Measurements from ENCODE around the gene ARHGAP42.

Gene ARHGAP42

GRCh38 chr11:101022256-101022655 lies 335.2 kb downstream of the ARHGAP42 start:
- H3K36me3 ChIP-seq (ENCODE audit: insufficient read depth, low read length) = no peaks in the 10 kb centered on the region

GRCh38 chr11:101028644-101029043 lies 341.6 kb downstream of the ARHGAP42 start:
- H3K4me1 ChIP-seq (ENCODE audit: insufficient read depth, low read length) = no peaks in the 10 kb centered on the region
- no peak overlapping the region for H3K27ac ChIP-seq (ENCODE audit: low read depth, low read length)
- H3K36me3 ChIP-seq (ENCODE audit: insufficient read depth, low read length) = peaks cover 4% of the 10 kb centered on the region
- H3K9me3 ChIP-seq (ENCODE audit: low read length) = no peaks in the 10 kb centered on the region
- no peaks in the 10 kb centered on the region for H3K27me3 ChIP-seq (ENCODE audit: control insufficient read depth in 1 of 2, insufficient read depth in 2 of 2, low read length in 2 of 2)
- no peak overlapping the region for H3K4me3 ChIP-seq (ENCODE audit: low read depth in 1 of 2, low read length in 2 of 2)
- H3K9ac ChIP-seq (ENCODE audit: low read length) = no peak overlapping the region

More at GRCh38 chr11:101022256-101022655, 335.2 kb downstream of the ARHGAP42 start:
- Histone ChIP-seq H3K4me3 (ENCODE audit: low read depth in 1 of 2, low read length in 2 of 2) (no peak overlapping the region), H3K27ac (ENCODE audit: low read depth, low read length) (no peak overlapping the region), H3K27me3 (ENCODE audit: control insufficient read depth in 1 of 2, insufficient read depth in 2 of 2, low read length in 2 of 2) (no peaks in the 10 kb centered on the region), H3K9me3 (ENCODE audit: low read length) (no peaks in the 10 kb centered on the region), H3K9ac (ENCODE audit: low read length) (no peak overlapping the region), H3K4me1 (ENCODE audit: insufficient read depth, low read length) (no peaks in the 10 kb centered on the region)

DNA sequence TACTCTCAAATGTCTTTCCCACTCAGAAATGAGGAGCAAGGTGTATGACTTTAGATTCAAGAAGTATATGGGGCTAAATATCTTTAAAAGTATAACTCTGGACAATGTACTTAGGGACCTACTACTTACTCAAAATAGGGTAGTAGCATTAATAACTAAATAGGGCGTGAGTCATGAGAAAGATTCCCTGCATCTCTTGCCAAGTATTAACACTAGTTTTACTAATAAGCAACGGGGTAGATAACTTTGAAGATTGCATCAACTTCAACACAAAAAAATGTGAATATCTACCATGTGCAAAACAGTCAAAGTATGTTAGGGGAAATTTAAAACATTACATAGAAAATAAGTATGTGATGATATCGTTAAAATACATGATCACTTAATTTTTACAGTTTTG lies 342.9 kb downstream of the ARHGAP42 start:
- Histone ChIP-seq H3K4me3 (ENCODE audit: low read depth in 1 of 2, low read length in 2 of 2) (no peak overlapping the region), H3K36me3 (ENCODE audit: insufficient read depth, low read length) (peaks cover 4% of the 10 kb centered on the region), H3K4me1 (ENCODE audit: insufficient read depth, low read length) (peaks cover 6% of the 10 kb centered on the region), H3K27ac (ENCODE audit: low read depth, low read length) (no peak overlapping the region), H3K9ac (ENCODE audit: low read length) (no peak overlapping the region), H3K9me3 (ENCODE audit: low read length) (no peaks in the 10 kb centered on the region), H3K27me3 (ENCODE audit: control insufficient read depth in 1 of 2, insufficient read depth in 2 of 2, low read length in 2 of 2) (no peaks in the 10 kb centered on the region)

- Histone ChIP-seq H3K27me3 (ENCODE audit: control insufficient read depth in 1 of 2, insufficient read depth in 2 of 2, low read length in 2 of 2) (no peaks in the 10 kb centered on the region), H3K4me3 (ENCODE audit: low read depth in 1 of 2, low read length in 2 of 2) (no peak overlapping the region), H3K9ac (ENCODE audit: low read length) (no peak overlapping the region), H3K36me3 (ENCODE audit: insufficient read depth, low read length) (peaks cover 4% of the 10 kb centered on the region), H3K4me1 (ENCODE audit: insufficient read depth, low read length) (peaks cover 6% of the 10 kb centered on the region), H3K27ac (ENCODE audit: low read depth, low read length) (no peak overlapping the region), H3K9me3 (ENCODE audit: low read length) (no peaks in the 10 kb centered on the region)
Measured at GRCh38 chr11:101030692-101031091, 343.6 kb downstream of the ARHGAP42 start.

DNA sequence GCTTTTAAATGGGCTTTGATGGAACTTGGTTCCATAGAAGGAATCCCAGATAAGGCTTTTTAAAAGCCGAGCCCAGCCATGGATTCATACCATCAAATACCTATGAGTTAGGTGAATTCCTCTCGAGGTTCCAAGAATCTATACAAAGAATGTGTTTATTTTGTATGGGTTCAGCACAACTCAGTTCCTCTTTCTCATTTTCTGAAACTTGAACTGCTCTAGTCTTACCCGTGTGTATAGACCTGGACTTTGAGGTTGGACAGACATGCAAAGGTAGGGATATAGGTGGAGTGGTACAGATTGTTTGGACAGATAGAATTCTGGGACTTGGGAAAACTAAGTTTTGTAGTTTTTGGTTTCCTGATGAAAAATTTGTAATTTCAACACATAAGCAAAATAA lies 344.6 kb downstream of the ARHGAP42 start:
- no peaks in the 10 kb centered on the region for H3K27me3 ChIP-seq (ENCODE audit: control insufficient read depth in 1 of 2, insufficient read depth in 2 of 2, low read length in 2 of 2)
- no peak overlapping the region for H3K4me3 ChIP-seq (ENCODE audit: low read depth in 1 of 2, low read length in 2 of 2)
- H3K9ac ChIP-seq (ENCODE audit: low read length) = no peak overlapping the region
- H3K4me1 ChIP-seq (ENCODE audit: insufficient read depth, low read length) = peaks cover 6% of the 10 kb centered on the region
- H3K9me3 ChIP-seq (ENCODE audit: low read length) = no peaks in the 10 kb centered on the region
- no peak overlapping the region for H3K27ac ChIP-seq (ENCODE audit: low read depth, low read length)
- peaks cover 4% of the 10 kb centered on the region for H3K36me3 ChIP-seq (ENCODE audit: insufficient read depth, low read length)

DNA sequence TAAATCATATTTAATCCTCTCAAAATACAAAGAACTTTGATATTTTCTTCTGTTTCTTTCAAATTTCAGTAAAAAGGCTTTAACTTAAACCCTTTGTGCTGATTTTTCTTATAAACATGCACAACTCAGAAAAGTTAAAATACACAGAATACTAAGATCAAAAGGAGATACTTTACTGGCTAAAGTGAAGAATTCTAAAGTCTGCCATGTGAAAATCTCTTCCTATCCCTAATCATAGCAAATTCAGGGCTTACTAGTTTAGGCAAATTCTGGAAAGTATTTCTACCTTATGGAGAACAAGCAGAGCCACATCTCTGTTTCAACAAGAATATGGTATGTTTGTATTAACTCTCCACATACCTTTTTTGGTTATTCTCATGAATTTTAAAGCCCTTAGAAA lies 345.9 kb downstream of the ARHGAP42 start:
- no peaks in the 10 kb centered on the region for H3K27me3 ChIP-seq (ENCODE audit: control insufficient read depth in 1 of 2, insufficient read depth in 2 of 2, low read length in 2 of 2)
- no peak overlapping the region for H3K27ac ChIP-seq (ENCODE audit: low read depth, low read length)
- H3K9ac ChIP-seq (ENCODE audit: low read length) = no peak overlapping the region
- H3K36me3 ChIP-seq (ENCODE audit: insufficient read depth, low read length) = peaks cover 4% of the 10 kb centered on the region
- no peaks in the 10 kb centered on the region for H3K9me3 ChIP-seq (ENCODE audit: low read length)
- H3K4me3 ChIP-seq (ENCODE audit: low read depth in 1 of 2, low read length in 2 of 2) = no peak overlapping the region
- peaks cover 6% of the 10 kb centered on the region for H3K4me1 ChIP-seq (ENCODE audit: insufficient read depth, low read length)

DNA sequence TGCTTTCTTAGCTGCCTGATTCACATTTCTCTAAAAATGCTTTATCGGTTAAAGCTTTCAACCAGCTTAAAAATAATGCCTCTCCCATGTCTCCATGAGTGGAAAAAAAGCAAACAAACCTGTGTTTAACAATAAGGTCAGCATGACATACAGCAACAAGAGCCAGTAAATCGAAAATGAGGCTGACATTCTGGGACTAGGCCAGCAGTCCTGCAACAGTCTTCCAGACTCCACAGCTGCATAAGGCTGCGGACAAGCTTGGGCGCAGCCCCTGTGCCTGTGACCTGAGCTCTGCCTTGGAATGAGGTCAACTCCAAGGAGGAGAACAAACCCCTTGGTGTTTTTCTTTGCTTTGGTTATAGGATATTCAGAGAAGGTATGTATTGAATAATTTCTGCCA lies 347.0 kb downstream of the ARHGAP42 start:
- Histone ChIP-seq H3K27ac (ENCODE audit: low read depth, low read length) (no peak overlapping the region), H3K9me3 (ENCODE audit: low read length) (no peaks in the 10 kb centered on the region), H3K27me3 (ENCODE audit: control insufficient read depth in 1 of 2, insufficient read depth in 2 of 2, low read length in 2 of 2) (no peaks in the 10 kb centered on the region), H3K4me1 (ENCODE audit: insufficient read depth, low read length) (peaks cover 6% of the 10 kb centered on the region), H3K9ac (ENCODE audit: low read length) (no peak overlapping the region), H3K4me3 (ENCODE audit: low read depth in 1 of 2, low read length in 2 of 2) (no peak overlapping the region), H3K36me3 (ENCODE audit: insufficient read depth, low read length) (peaks cover 4% of the 10 kb centered on the region)

DNA sequence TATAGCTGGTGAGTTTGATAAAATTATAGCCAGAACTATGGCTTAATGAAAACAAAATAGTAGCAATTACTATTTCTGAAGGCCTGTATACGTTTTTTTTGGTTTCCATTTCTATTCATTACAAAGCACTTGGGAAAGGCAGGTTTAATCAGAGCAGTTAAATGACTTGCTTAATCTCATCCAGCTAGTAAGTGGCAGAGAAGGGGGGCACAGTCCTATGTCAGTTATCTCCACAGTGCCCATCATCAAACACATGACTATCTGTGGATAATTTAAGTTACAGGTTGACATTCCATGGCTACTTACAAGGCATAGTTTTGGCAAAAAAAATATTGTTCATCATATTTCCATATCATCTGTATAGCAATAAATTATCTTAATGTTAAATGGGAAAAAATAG lies 348.8 kb downstream of the ARHGAP42 start:
- Histone ChIP-seq H3K4me3 (ENCODE audit: low read depth in 1 of 2, low read length in 2 of 2) (no peak overlapping the region), H3K27me3 (ENCODE audit: control insufficient read depth in 1 of 2, insufficient read depth in 2 of 2, low read length in 2 of 2) (no peaks in the 10 kb centered on the region), H3K4me1 (ENCODE audit: insufficient read depth, low read length) (peaks cover 6% of the 10 kb centered on the region), H3K27ac (ENCODE audit: low read depth, low read length) (no peak overlapping the region), H3K9me3 (ENCODE audit: low read length) (no peaks in the 10 kb centered on the region), H3K36me3 (ENCODE audit: insufficient read depth, low read length) (peaks cover 4% of the 10 kb centered on the region), H3K9ac (ENCODE audit: low read length) (no peak overlapping the region)

Measured in muscle layer of colon (tissue), 2 donors.